ENCODE data around the gene NUB1.

Gene NUB1

GRCh38 chr7:151346470-151346769 lies 4.8 kb downstream of the NUB1 start:
- no peak for DNase-seq

GRCh38 chr7:151347200-151347599 lies 5.6 kb downstream of the NUB1 start:
- DNase-seq: no peak

GRCh38 chr7:151348970-151349369 lies 7.4 kb downstream of the NUB1 start:
- DNase-seq: no peak

GRCh38 chr7:151349507-151349853 lies 7.9 kb downstream of the NUB1 start:
- no peak for DNase-seq

- DNase-seq: no peak
These were observed 9.4 kb downstream of the NUB1 start for GRCh38 chr7:151351027-151351426.

GRCh38 chr7:151351967-151352366 lies 10.4 kb downstream of the NUB1 start:
- no peak for DNase-seq

GRCh38 chr7:151352512-151352911 lies 10.9 kb downstream of the NUB1 start:
- DNase-seq: no peak

- DNase-seq: no peak
These were observed 19.8 kb downstream of the NUB1 start for GRCh38 chr7:151361193-151361959.

GRCh38 chr7:151363182-151363581 lies 21.6 kb downstream of the NUB1 start:
- DNase-seq: no peak

- DNase-seq: no peak
These were observed 24.7 kb downstream of the NUB1 start for GRCh38 chr7:151366166-151366879.

GRCh38 chr7:151366880-151367222 lies 25.2 kb downstream of the NUB1 start:
- no peak for DNase-seq

GRCh38 chr7:151367284-151367683 lies 25.7 kb downstream of the NUB1 start:
- DNase-seq: no peak

- peak; percentile 86 for DNase-seq
These were observed 26.5 kb downstream of the NUB1 start for GRCh38 chr7:151368136-151368571.

GRCh38 chr7:151371266-151371665 lies 29.7 kb downstream of the NUB1 start:
- DNase-seq: no peak

GRCh38 chr7:151372612-151373265 lies 31.1 kb downstream of the NUB1 start:
- DNase-seq: no peak

GRCh38 chr7:151373599-151373998 lies 32.0 kb downstream of the NUB1 start:
- DNase-seq: no peak

GRCh38 chr7:151374139-151374538 lies 32.5 kb downstream of the NUB1 start:
- DNase-seq: no peak

- no peak for DNase-seq
These were observed 33.1 kb downstream of the NUB1 start for GRCh38 chr7:151374726-151375125.

GRCh38 chr7:151375530-151376217 lies 34.1 kb downstream of the NUB1 start:
- no peak for DNase-seq

- DNase-seq: no peak
These were observed 34.7 kb downstream of the NUB1 start for GRCh38 chr7:151376218-151376902.

- no peak for DNase-seq
These were observed 35.8 kb downstream of the NUB1 start for GRCh38 chr7:151377406-151377805.

- no peak for DNase-seq
These were observed 36.4 kb downstream of the NUB1 start for GRCh38 chr7:151378011-151378410.
